Measurements from ENCODE around the gene FES.
"Not testable (repeated sequence)": the region's sequence is repeated elsewhere in the genome, so short reads cannot be mapped to it uniquely, and the experiment has no call there.

Gene FES

GRCh38 chr15:90883976-90884718 lies at the start of gene FES:
TSS of gene FES (plus strand) at chr15:90884504. CDS start at chr15:90885046, 542 bp downstream.
- DNase-seq = no peak

GRCh38 chr15:90834626-90835025 lies 49.7 kb upstream of the FES start:
- no peak for DNase-seq

GRCh38 chr15:90836296-90836871 lies 47.9 kb upstream of the FES start:
- no peak for DNase-seq

DNA sequence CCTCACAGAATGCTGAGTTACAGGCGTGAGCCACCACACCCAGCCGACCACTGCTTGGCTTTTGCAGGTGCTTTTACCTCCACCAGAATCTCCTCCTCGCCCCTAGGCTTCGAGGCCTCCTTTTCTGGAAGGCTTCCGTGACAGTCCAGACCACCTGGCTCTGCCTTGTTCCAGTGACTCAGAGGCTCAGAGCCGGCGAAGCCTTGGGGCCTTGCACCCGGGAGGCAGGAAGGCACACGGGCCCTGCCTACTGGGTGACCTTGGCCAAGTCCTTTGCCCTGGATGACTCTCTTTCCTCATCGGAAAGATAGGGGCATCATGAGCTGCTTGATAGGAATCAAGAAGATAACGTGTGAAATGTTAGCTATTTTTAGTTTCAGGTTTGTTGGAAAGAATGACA lies 47.2 kb upstream of the FES start:
- DNase-seq = no peak

- no peak for DNase-seq
Measured at GRCh38 chr15:90838139-90838538, 46.2 kb upstream of the FES start.

DNA sequence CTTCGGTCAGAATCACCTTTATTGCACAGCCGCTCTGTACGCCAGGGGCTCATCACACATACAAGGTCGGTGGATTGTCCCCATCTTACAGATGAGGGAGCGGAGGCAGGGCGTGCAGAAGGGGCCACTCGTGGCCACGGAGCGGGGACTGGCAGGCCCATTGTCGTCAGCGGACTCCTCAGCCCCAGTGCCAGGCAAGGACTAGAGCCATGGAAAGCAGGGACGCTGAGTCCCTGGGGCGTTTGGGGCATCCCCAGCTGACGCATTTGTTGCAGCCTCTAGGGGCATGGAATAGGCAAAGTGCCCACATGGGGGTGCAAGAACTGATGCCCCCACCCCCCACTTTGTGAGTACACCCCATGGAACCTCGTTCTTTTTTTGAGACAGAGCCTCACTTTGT lies 45.8 kb upstream of the FES start:
- DNase-seq = no peak

DNA sequence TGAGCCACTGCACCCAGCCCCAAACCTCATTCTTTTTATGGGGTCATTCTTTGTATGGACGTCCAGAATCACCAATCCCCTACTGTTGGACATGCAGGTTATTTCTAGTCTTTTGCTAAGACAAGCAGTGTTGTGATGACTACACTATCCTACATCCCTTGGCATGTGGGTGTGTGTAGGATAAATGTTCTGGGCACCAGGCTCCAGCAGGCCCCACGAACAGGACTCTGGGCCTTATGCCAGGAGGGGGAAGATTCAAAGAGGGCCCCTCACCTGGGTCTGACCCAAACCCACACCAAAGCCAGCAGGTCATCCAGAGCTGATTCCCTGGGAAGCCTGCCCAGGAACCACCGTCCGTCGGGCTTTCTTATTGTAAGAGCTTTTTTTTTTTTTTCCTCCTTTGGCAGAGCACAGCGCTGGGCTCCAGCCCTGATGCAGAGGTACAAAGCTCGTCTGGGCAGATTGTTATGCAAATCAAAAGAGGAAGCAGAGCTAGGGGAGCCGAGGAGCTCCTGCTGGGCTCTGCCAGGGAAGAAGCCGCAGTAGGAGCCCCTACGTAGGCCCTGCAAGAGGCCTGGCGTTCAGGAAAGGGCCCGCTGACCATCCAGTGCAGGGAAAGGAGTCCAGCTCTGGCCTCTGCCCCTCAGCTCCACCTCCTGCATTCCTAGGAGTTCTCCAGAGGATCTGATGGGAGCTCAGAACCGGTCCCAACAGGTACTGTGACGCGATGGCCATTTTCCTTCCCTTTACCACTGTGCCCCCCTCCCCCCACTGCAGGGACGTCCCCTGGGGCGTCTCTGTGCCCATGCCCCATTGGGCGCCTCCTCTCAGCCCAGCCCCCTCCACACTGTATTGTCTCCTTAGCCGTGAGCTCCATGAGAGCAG lies 44.9 kb upstream of the FES start:
- DNase-seq = no peak

DNA sequence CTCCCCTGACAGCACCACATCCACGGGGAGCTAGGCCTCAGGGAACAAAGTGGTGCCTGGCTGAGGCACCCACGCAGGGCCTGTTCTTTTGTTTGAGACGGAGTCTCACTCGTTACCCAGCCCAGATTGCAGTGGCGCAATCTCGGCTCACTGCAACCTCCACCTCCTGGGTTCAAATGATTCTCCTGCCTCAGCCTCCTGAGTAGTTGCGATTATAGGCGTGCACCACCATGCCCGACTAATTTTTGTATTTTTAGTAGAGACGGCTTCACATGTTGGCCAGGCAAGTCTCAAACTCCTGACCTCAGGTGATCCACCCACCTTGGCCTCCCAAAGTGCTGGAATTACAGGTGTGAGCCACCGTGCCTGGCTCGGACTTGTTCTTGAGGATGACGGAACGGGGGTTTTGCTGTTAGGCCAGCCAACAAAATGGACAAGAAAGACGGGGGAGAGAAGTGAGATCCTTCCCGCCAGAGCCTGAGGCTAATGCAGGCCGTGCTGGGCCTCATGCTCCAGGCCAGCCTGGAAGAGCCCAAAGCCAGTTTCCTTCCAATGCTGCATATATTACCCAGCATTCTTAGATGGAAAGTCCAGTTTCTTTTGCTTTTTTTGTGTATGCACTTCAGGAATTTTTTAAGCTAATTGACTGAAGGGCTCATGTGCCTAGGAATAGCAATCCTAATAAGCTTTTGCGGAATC lies 44.0 kb upstream of the FES start:
- DNase-seq = no peak

GRCh38 chr15:90840954-90841353 lies 43.4 kb upstream of the FES start:
- DNase-seq = no peak

- DNase-seq = no peak
Measured at GRCh38 chr15:90844696-90845095, 39.6 kb upstream of the FES start.

DNA sequence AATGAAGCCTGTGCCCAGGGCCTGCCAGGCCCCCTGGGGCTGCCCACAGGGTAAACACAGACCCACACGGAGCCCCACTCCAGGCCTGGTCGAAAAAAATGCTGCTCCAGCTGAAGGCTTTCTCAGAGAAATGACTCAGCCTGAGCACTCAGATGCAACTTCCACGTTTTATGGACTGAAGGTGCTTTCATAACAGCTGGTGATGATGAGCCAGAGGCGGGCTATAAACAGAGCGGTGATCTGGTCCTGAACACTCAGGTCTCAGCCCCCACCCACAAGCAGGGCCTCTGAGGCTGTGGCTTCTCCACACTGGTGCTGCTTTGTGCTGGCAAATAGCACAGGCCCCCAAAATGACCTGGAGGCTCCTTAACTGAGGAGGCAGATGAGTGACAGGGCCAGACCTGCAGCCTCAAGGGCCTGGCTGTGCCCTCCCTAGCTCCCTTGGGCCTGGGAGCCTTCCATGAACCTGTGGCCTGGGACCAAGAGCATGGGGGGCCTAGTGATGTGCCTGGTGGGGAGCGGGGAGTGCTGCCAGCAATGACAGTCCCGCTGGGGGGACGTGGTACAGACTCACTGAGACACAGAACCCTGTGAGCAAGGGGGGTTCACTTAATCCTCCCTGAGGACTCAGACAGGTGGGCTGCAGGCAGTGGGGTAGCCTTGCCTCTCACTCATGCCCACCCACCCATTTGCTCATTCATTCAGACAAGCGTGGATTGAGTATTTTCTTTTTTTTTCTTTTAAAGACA lies 38.9 kb upstream of the FES start:
- DNase-seq = no peak

DNA sequence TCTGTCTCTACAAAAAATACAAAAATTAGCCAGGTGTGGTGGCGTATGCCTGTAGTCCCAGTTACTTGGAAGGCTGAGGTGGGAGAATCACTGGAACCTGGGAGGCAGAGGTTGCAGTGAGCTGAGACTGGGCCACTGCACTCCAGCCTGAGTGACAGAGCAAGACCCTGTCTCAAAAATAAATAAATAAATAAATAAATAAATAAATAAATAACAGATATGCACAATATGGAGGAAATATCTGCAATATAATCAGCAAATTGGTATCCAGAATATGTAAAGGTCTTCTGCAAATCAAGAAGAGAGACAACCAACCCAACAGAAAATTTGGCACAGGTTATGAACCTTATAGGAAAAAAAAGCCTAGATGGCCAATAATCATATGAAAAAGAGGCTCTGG lies 34.9 kb upstream of the FES start:
- not testable (repeated sequence) for DNase-seq

GRCh38 chr15:90851114-90851513 lies 33.2 kb upstream of the FES start:
- no peak for DNase-seq

- no peak for DNase-seq
Measured at GRCh38 chr15:90851940-90852339, 32.4 kb upstream of the FES start.

GRCh38 chr15:90855139-90855538 lies 29.2 kb upstream of the FES start:
- DNase-seq = no peak

- no peak for DNase-seq
Measured at GRCh38 chr15:90857337-90857736, 27.0 kb upstream of the FES start.

- DNase-seq = no peak
Measured at GRCh38 chr15:90857883-90858443, 26.3 kb upstream of the FES start.

- no peak for DNase-seq
Measured at GRCh38 chr15:90859234-90860131, 24.8 kb upstream of the FES start.

GRCh38 chr15:90860450-90860849 lies 23.9 kb upstream of the FES start:
- DNase-seq = no peak

GRCh38 chr15:90860942-90861675 lies 23.2 kb upstream of the FES start:
- DNase-seq = peak; percentile 48

Data from NCI-H1092 (cell line).